ENCODE data around the gene BTC. TPM values are rescaled to one million over a fixed set of nuclear protein-coding genes. Genes with fewer than 3 reads are reported as not detected.
"Not testable (repeated sequence)": the region's sequence is repeated elsewhere in the genome, so short reads cannot be mapped to it uniquely, and the experiment has no call there.

The BTC gene
- total and polyA plus RNA-seq, 12 donors = 0.11 to 1.9 (median 0.95) TPM

GRCh38 chr4:74823194-74823593 is 28.9 kb upstream of the BTC start:
- H3K36me3 ChIP-seq (replicated peaks in 1 of 2) = no peaks in the 10 kb centered on the region
- H3K4me3 ChIP-seq = no peak overlapping the region
- DNase-seq = no peak
- TF ChIP-seq POLR2A (IDR thresholded peaks at IDR 0.05) = no peak
- TF ChIP-seq CTCF (IDR thresholded peaks at IDR 0.05) = no peak
- H3K27me3 ChIP-seq = no peaks in the 10 kb centered on the region
- H3K27ac ChIP-seq = no peak overlapping the region
- WGBS, 4 donors = 33 to 56% (median 41%) methylated on average over 1 of the region's 1 CpG
- H3K9me3 ChIP-seq (replicated peaks in 1 of 3) = no peaks in the 10 kb centered on the region
- H3K4me1 ChIP-seq (replicated peaks in 1 of 2) = no peaks in the 10 kb centered on the region
- intact Hi-C loops (cut with DNase I) = no loop called here

- DNase-seq = no peak
- Histone ChIP-seq H3K27ac (no peak overlapping the region), H3K36me3 (replicated peaks in 1 of 2) (no peaks in the 10 kb centered on the region), H3K4me1 (replicated peaks in 1 of 2) (no peaks in the 10 kb centered on the region), H3K9me3 (replicated peaks in 1 of 3) (no peaks in the 10 kb centered on the region), H3K27me3 (no peaks in the 10 kb centered on the region), H3K4me3 (no peak overlapping the region)
- intact Hi-C loops (cut with DNase I) = no loop called here
- 80 to 94% (median 87%) methylated on average over 2 of the region's 2 CpGs for WGBS, 4 donors
- TF ChIP-seq POLR2A (IDR thresholded peaks at IDR 0.05) (no peak), CTCF (IDR thresholded peaks at IDR 0.05) (no peak)
These were observed 28.3 kb upstream of the BTC start for GRCh38 chr4:74822603-74823002.

GRCh38 chr4:74821541-74821940 is 27.2 kb upstream of the BTC start:
- TF ChIP-seq CTCF (IDR thresholded peaks at IDR 0.05) (no peak), POLR2A (IDR thresholded peaks at IDR 0.05) (no peak)
- intact Hi-C loops (cut with DNase I) = no loop called here
- H3K4me3 ChIP-seq = no peak overlapping the region
- no peaks in the 10 kb centered on the region for H3K9me3 ChIP-seq (replicated peaks in 1 of 3)
- no peaks in the 10 kb centered on the region for H3K4me1 ChIP-seq (replicated peaks in 1 of 2)
- no peaks in the 10 kb centered on the region for H3K27me3 ChIP-seq
- DNase-seq = no peak
- no peak overlapping the region for H3K27ac ChIP-seq
- no peaks in the 10 kb centered on the region for H3K36me3 ChIP-seq (replicated peaks in 1 of 2)

GRCh38 chr4:74814052-74814451 is 19.7 kb upstream of the BTC start:
- H3K4me1 ChIP-seq (replicated peaks in 1 of 2) = no peaks in the 10 kb centered on the region
- H3K27ac ChIP-seq = no peak overlapping the region
- no peak overlapping the region for H3K4me3 ChIP-seq
- no peaks in the 10 kb centered on the region for H3K27me3 ChIP-seq
- intact Hi-C loops (cut with DNase I) = no loop called here
- H3K9me3 ChIP-seq (replicated peaks in 1 of 3) = no peaks in the 10 kb centered on the region
- DNase-seq = no peak
- no peak for TF ChIP-seq POLR2A (IDR thresholded peaks at IDR 0.05)
- no peak for TF ChIP-seq CTCF (IDR thresholded peaks at IDR 0.05)
- H3K36me3 ChIP-seq (replicated peaks in 1 of 2) = no peaks in the 10 kb centered on the region

- 72 to 86% (median 76%) methylated on average over 3 of the region's 3 CpGs for WGBS, 4 donors
- intact Hi-C loops (cut with DNase I); H3K9me3 ChIP-seq (replicated peaks in 1 of 3): not testable (repeated sequence)
These were observed 17.7 kb upstream of the BTC start for GRCh38 chr4:74812056-74812455.

More at GRCh38 chr4:74812056-74812455, 17.7 kb upstream of the BTC start:
- H3K36me3 ChIP-seq (replicated peaks in 1 of 2); DNase-seq; H3K27me3 ChIP-seq; H3K4me3 ChIP-seq; H3K27ac ChIP-seq; H3K4me1 ChIP-seq (replicated peaks in 1 of 2): not testable (repeated sequence)
